Adrenal gland (tissue), 5 donors: ENCODE measurements around the gene QPCT.

Experiments
- CTCF ChIP-seq, 6 experiments: fragments of 450-650 bp in 4 of 6; fragments of 200-600 bp in 2 of 6; sonication (generic) in 1 of 6; IDR thresholded peaks; 1 replicate in 5 of 6; 2 replicates in 1 of 6; pipeline versions ENCODE4 v1.5.1 to v1.8.0; 2016 to 2021; ENCODE audit warnings: antibody characterized with exemption in 6 of 6, mild to moderate bottlenecking in 2 of 6, moderate library complexity in 1 of 6
- POLR2A ChIP-seq, 2 donors: fragments of 450-650 bp; IDR thresholded peaks; one replicate each; pipeline ENCODE4 v1.6.1; 2017; ENCODE audit warnings: antibody characterized with exemption in 2 of 2, mild to moderate bottlenecking in 2 of 2, moderate library complexity in 1 of 2
- donor health status: DM: no; HTN: no; CAD: no.

- no peak for TF ChIP-seq CTCF (IDR thresholded peaks at IDR 0.05)
- TF ChIP-seq POLR2A (IDR thresholded peaks at IDR 0.05): no peak
These were observed 10.1 kb downstream of the QPCT start for GRCh38 chr2:37354531-37354930.
